GM23338 (cell line): ENCODE measurements around the gene SPATS2. TPM values are rescaled to one million over a fixed set of nuclear protein-coding genes. Genes with fewer than 3 reads are reported as not detected.

Experiments used
- ATAC-seq: fragments of 200-7000 bp; cut with Tn5 transposase; 3 replicates; pipeline ENCODE4 v1.9.1; 2020
- DNase-seq: peaks from one replicate; pipeline ENCODE4 v3.0.0-alpha.2; 2015; ENCODE audit warnings: low spot score
- H2AFZ ChIP-seq: fragments of 200-600 bp; sonication (generic); 2 replicates; pipeline ENCODE4 v1.8.0; 2016; ENCODE audit warnings: antibody characterized with exemption, mild to moderate bottlenecking, moderate library complexity
- H3F3A ChIP-seq: fragments of 200-600 bp; sonication (generic); replicated peaks from 2 replicates; pipeline ENCODE4 v1.8.0; 2017; ENCODE audit warnings: antibody characterized with exemption, mixed run types, low read depth
- H3K27ac ChIP-seq: fragments of 200-600 bp; sonication (generic); 2 replicates; pipeline ENCODE4 v1.6.1; 2016; ENCODE audit warnings: low read depth
- H3K27me3 ChIP-seq: fragments of 200-600 bp; sonication (generic); 2 replicates; pipeline ENCODE4 v1.8.0; 2016; ENCODE audit warnings: mild to moderate bottlenecking, mixed run types, moderate library complexity; ENCODE audit not compliant: insufficient read depth
- H3K36me3 ChIP-seq: fragments of 200-600 bp; sonication (generic); 2 replicates; pipeline ENCODE4 v1.8.0; 2016; ENCODE audit warnings: mild to moderate bottlenecking; ENCODE audit not compliant: insufficient read depth
- H3K4me1 ChIP-seq: fragments of 200-600 bp; sonication (generic); 2 replicates; pipeline ENCODE4 v1.8.0; 2016; ENCODE audit warnings: mild to moderate bottlenecking, moderate library complexity; ENCODE audit not compliant: insufficient read depth
- H3K4me2 ChIP-seq: fragments of 200-600 bp; sonication (generic); 2 replicates; pipeline ENCODE4 v1.7.1; 2017; ENCODE audit warnings: mixed run types
- H3K4me3 ChIP-seq: fragments of 200-600 bp; sonication (generic); 2 replicates; pipeline ENCODE4 v1.6.1; 2016; ENCODE audit warnings: mixed run types
- H3K79me2 ChIP-seq: fragments of 200-600 bp; sonication (generic); replicated peaks from 2 replicates; pipeline ENCODE4 v1.8.0; 2017; ENCODE audit warnings: mild to moderate bottlenecking; ENCODE audit not compliant: insufficient read depth
- H3K9me2 ChIP-seq: fragments of 200-600 bp; sonication (generic); 2 replicates; pipeline ENCODE4 v1.8.0; 2017; ENCODE audit not compliant: insufficient read depth
- H4K20me1 ChIP-seq: fragments of 200-600 bp; sonication (generic); replicated peaks from 2 replicates; pipeline ENCODE4 v1.8.0; 2017; ENCODE audit warnings: mild to moderate bottlenecking; ENCODE audit not compliant: insufficient read depth
- H3K27ac Mint-ChIP-seq: 2 replicates; pipeline ENCODE4 v1.8.0; 2020; ENCODE audit warnings: inconsistent platforms, mild to moderate bottlenecking, moderate library complexity, mixed read lengths
- H3K27me3 Mint-ChIP-seq: 3 replicates; pipeline ENCODE4 v1.8.0; 2022; ENCODE audit warnings: low read depth, mild to moderate bottlenecking, moderate library complexity, mixed read lengths, inconsistent platforms; ENCODE audit not compliant: insufficient read depth, poor library complexity
- H3K36me3 Mint-ChIP-seq: 3 replicates; pipeline ENCODE4 v1.8.0; 2021; ENCODE audit warnings: low read depth, mild to moderate bottlenecking, inconsistent platforms, moderate library complexity, mixed read lengths
- H3K4me1 Mint-ChIP-seq: 3 replicates; pipeline ENCODE4 v1.8.0; 2020; ENCODE audit warnings: mild to moderate bottlenecking, inconsistent platforms, mixed read lengths
- H3K4me3 Mint-ChIP-seq: 3 replicates; pipeline ENCODE4 v1.8.0; 2021; ENCODE audit warnings: moderate library complexity, mild to moderate bottlenecking, inconsistent platforms, mixed read lengths
- H3K9me3 Mint-ChIP-seq: 3 replicates; pipeline ENCODE4 v1.8.0; 2020; ENCODE audit warnings: moderate library complexity, mild to moderate bottlenecking, inconsistent platforms, mixed read lengths
- CREB1 ChIP-seq: fragments of 250-450 bp; sonication (Bioruptor Pico); IDR thresholded peaks from 2 replicates; pipeline ENCODE4 v1.5.0; 2020; ENCODE audit warnings: low read depth, mild to moderate bottlenecking, moderate library complexity
- CTCF ChIP-seq, 2 experiments: fragments of 200-600 bp in 1 of 2; sonication (generic) in 1 of 2; conservative IDR thresholded peaks; 2 replicates each; pipeline versions ENCODE4 v1.5.1 to v1.6.1; 2016 to 2017; ENCODE audit warnings: antibody characterized with exemption in 2 of 2, low read depth in 2 of 2, mild to moderate bottlenecking in 2 of 2, moderate library complexity in 1 of 2
- ETS1 ChIP-seq: IDR thresholded peaks from 2 replicates; pipeline ENCODE4 v1.6.1; 2016; ENCODE audit warnings: antibody characterized with exemption
- EZH2 ChIP-seq: fragments of 200-600 bp; sonication (generic); IDR thresholded peaks from one replicate; pipeline ENCODE4 v1.8.0; 2017; ENCODE audit warnings: antibody characterized with exemption, mild to moderate bottlenecking, low read depth; ENCODE audit not compliant: unreplicated experiment
- EZH2phosphoT487 ChIP-seq: fragments of 200-600 bp; sonication (generic); IDR thresholded peaks from one replicate; pipeline ENCODE4 v1.8.1; 2018; ENCODE audit warnings: antibody characterized with exemption; ENCODE audit not compliant: unreplicated experiment
- JUNB ChIP-seq: IDR thresholded peaks from one replicate; pipeline ENCODE4 v1.6.1; 2016; ENCODE audit warnings: antibody characterized with exemption; ENCODE audit not compliant: unreplicated experiment
- NANOG ChIP-seq: IDR thresholded peaks from 2 replicates; pipeline ENCODE4 v1.6.1; 2016; ENCODE audit warnings: antibody characterized with exemption, borderline replicate concordance
- POLR2AphosphoS5 ChIP-seq: IDR thresholded peaks from 2 replicates; pipeline ENCODE4 v1.6.1; 2016; ENCODE audit warnings: antibody characterized with exemption, low read depth
- REST ChIP-seq: IDR thresholded peaks from one replicate; pipeline ENCODE4 v1.6.1; 2018; ENCODE audit warnings: antibody characterized with exemption; ENCODE audit not compliant: unreplicated experiment
- STAT1 ChIP-seq: IDR thresholded peaks from one replicate; pipeline ENCODE4 v1.6.1; 2016; ENCODE audit warnings: antibody characterized with exemption; ENCODE audit not compliant: unreplicated experiment
- ZNF114 ChIP-seq: fragments of 250-450 bp; sonication (Bioruptor Pico); IDR thresholded peaks from 2 replicates; pipeline ENCODE4 v1.5.0; 2020; ENCODE audit warnings: mild to moderate bottlenecking, moderate library complexity
- ZNF331 ChIP-seq: fragments of 250-450 bp; sonication (Bioruptor Pico); IDR thresholded peaks from 2 replicates; pipeline ENCODE4 v1.5.0; 2020; ENCODE audit warnings: low read depth, mild to moderate bottlenecking, moderate library complexity
- ZNF462 ChIP-seq: fragments of 250-450 bp; sonication (Bioruptor Pico); IDR thresholded peaks from 2 replicates; pipeline ENCODE4 v1.5.0; 2020; ENCODE audit warnings: mild to moderate bottlenecking, moderate library complexity
- polyA plus RNA-seq: library from polyadenylated mRNA; unstranded; fragments of >200 nt; fragmentation: Nextera tagmentation; extraction: Ambion mirVana; gene quantifications from 2 replicates; pipeline ENCODE4 v1.2.1, GENCODE V29; 2016
- total RNA-seq: library from RNA; depleted of rRNA; stranded (reverse); fragments of >200 nt; shearing (Covaris generic); gene quantifications from 2 replicates; pipeline ENCODE4 v1.2.3, GENCODE V29; 2014

The SPATS2 gene
- total and polyA plus RNA-seq, 2 experiments from 2014 or later: 20.6 to 61.0 TPM

- ATAC-seq: no peak
- H3K27ac ChIP-seq: no peak overlapping the region
- H3K27me3 ChIP-seq: no peaks in the 10 kb centered on the region
- peaks cover 4% of the 10 kb centered on the region; the same call in 1 of the 2 replicates for H3F3A ChIP-seq
- H3K4me3 ChIP-seq: peak overlapping the region; percentile 94; the same call in 1 of the 2 replicates
- no peak overlapping the region for H2AFZ ChIP-seq
- H4K20me1 ChIP-seq: no peaks in the 10 kb centered on the region
- no peaks in the 10 kb centered on the region for H3K9me2 ChIP-seq
- no peaks in the 10 kb centered on the region; the same call in 2 of the 3 replicates for H3K9me3 Mint-ChIP-seq
- TF ChIP-seq ZNF462 (CRISPR knock-in tag) (no peak), ETS1 (no peak), ZNF331 (CRISPR knock-in tag) (no peak), EZH2phosphoT487 (no peak), CTCF (conservative IDR thresholded peaks at IDR 0.05; ENCODE audit: low read depth in 2 of 2) (no peak), STAT1 (no peak), NANOG (no peak), JUNB (no peak), CREB1 (no peak), ZNF114 (CRISPR knock-in tag) (no peak), POLR2AphosphoS5 (no peak), REST (no peak), EZH2 (no peak)
- peaks cover 16% of the 10 kb centered on the region for H3K27me3 Mint-ChIP-seq
- H3K27ac Mint-ChIP-seq: no peak overlapping the region
- H3K79me2 ChIP-seq: peaks cover 32% of the 10 kb centered on the region
- H3K36me3 Mint-ChIP-seq: peaks cover 43% of the 10 kb centered on the region
- peaks cover 6% of the 10 kb centered on the region for H3K4me1 ChIP-seq
- 0 out of 3 replicates have a peak overlapping the region, but pooled peaks have one; percentile 12 for H3K4me3 Mint-ChIP-seq
- H3K4me2 ChIP-seq: no peak overlapping the region
- H3K4me1 Mint-ChIP-seq: 0 out of 3 replicates have a peak, but pooled peaks cover 3% of the 10 kb centered on the region
- H3K36me3 ChIP-seq: peaks cover 20% of the 10 kb centered on the region
- no peak for DNase-seq
Measured at GRCh38 chr12:49566361-49566760, 199.1 kb downstream of the SPATS2 start.
